Adrenal gland (tissue), 5 donors: ENCODE measurements around the gene POLR3E.

ENCODE experiments used
- POLR2A ChIP-seq, 2 donors: fragments of 450-650 bp; IDR thresholded peaks; one replicate each; pipeline ENCODE4 v1.6.1; 2017; ENCODE audit warnings: antibody characterized with exemption in 2 of 2, mild to moderate bottlenecking in 2 of 2, moderate library complexity in 1 of 2
- TF ChIP-seq, protein P1 (sequence below), 6 experiments: fragments of 450-650 bp in 4 of 6; fragments of 200-600 bp in 2 of 6; sonication (generic) in 1 of 6; IDR thresholded peaks; 1 replicate in 5 of 6; 2 replicates in 1 of 6; pipeline versions ENCODE4 v1.5.1 to v1.8.0; 2016 to 2021; ENCODE audit warnings: antibody characterized with exemption in 6 of 6, mild to moderate bottlenecking in 2 of 6, moderate library complexity in 1 of 6
- donor health status: DM: no; HTN: no; CAD: no.

DNA sequence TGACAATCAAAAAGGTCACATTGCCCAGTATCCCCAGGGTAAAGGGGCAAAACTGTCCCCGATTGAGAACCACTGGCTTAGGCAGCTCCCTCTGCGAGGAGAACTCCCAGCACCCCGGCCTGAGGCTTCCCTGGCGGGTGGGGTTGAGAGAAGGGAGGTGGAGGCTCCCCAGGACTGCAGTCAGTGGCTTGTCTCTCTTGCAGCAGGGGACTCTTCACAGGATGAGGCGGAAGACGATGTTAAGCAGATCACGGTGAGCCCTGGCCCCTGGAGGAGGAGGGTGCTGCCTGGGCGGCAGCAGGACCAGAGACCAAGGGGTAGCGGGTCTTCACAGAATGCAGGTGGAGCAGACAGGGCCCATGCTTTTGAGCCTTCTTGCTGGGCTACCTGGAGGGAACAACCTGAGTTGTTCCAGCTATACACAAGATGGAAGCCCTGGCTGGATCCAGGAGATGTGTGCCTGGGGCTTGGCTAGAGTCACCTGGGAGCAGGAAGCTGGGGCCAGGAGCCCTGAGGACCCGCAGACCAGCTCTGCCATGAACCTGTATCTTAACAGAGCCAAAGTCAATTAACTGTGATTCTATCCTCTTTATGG, 16.8 kb downstream of the POLR3E start:
- TF ChIP-seq, protein P1, sequence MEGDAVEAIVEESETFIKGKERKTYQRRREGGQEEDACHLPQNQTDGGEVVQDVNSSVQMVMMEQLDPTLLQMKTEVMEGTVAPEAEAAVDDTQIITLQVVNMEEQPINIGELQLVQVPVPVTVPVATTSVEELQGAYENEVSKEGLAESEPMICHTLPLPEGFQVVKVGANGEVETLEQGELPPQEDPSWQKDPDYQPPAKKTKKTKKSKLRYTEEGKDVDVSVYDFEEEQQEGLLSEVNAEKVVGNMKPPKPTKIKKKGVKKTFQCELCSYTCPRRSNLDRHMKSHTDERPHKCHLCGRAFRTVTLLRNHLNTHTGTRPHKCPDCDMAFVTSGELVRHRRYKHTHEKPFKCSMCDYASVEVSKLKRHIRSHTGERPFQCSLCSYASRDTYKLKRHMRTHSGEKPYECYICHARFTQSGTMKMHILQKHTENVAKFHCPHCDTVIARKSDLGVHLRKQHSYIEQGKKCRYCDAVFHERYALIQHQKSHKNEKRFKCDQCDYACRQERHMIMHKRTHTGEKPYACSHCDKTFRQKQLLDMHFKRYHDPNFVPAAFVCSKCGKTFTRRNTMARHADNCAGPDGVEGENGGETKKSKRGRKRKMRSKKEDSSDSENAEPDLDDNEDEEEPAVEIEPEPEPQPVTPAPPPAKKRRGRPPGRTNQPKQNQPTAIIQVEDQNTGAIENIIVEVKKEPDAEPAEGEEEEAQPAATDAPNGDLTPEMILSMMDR (IDR thresholded peaks at IDR 0.05) = no peak
- TF ChIP-seq POLR2A (IDR thresholded peaks at IDR 0.05) = no peak
